HCT116 (cell line): Measurements from ENCODE around the gene SLC2A13. TPM values are rescaled to one million over a fixed set of nuclear protein-coding genes. Genes with fewer than 3 reads are reported as not detected.

ENCODE experiments used
- ATAC-seq: fragments of 200-7000 bp; cut with Tn5 transposase; 2 replicates; pipeline ENCODE4 v1.9.1; 2020; ENCODE audit warnings: mild to moderate bottlenecking, moderate library complexity
- BruUV-seq: library from RNA; stranded (reverse); fragments of 400-500 nt; replicated peaks from 2 replicates; lab custom pipeline; 2021; lab: Mats Ljungman, UMichigan
- CTCF ChIA-PET: fragments of 300-600 bp; sonication (Branson Sonifier 250); formaldehyde crosslinking; loops from one replicate; lab custom pipeline; 2021; ENCODE audit warnings: antibody characterized with exemption; lab: Charles Lee
- POLR2A ChIA-PET: fragments of 300-600, 350-600 bp; sonication (Branson Sonifier 250); formaldehyde crosslinking; loops from one replicate; lab custom pipeline; 2021; ENCODE audit warnings: antibody characterized with exemption; lab: Charles Lee
- RAD21 ChIA-PET, 2 experiments: fragments of 300-600 bp; sonication (Branson Sonifier 250); formaldehyde crosslinking; loops; one replicate each; lab custom pipeline; 2023; ENCODE audit warnings: low total read pairs in 2 of 2; ENCODE audit not compliant: uncharacterized antibody in 2 of 2, unreplicated experiment in 2 of 2, low non-redundant PET in 1 of 2; lab: Charles Lee
- DNase-seq: peaks from one replicate; pipeline ENCODE4 v3.0.0-alpha.2; 2010; ENCODE audit warnings: low read depth, low spot score
- H2AFZ ChIP-seq: fragments of 200-600 bp; shearing (Covaris generic), sonication (generic); 2 replicates; pipeline ENCODE4 v1.6.1; 2017; ENCODE audit warnings: low read depth, mixed run types, mixed read lengths, antibody characterized with exemption, low read length; ENCODE audit not compliant: poor library complexity, severe bottlenecking
- H3K27ac ChIP-seq: 2 replicates; pipeline ENCODE4 v1.5.1; 2012; ENCODE audit warnings: low read depth, low read length
- H3K27me3 ChIP-seq: fragments of 200-600 bp; sonication (generic); 2 replicates; pipeline ENCODE4 v1.6.1; 2016; ENCODE audit warnings: mixed run types, low read length, mixed read lengths; ENCODE audit not compliant: insufficient read depth
- H3K36me3 ChIP-seq, 2 experiments: fragments of 200-500 bp in 1 of 2; fragments of 200-600 bp in 1 of 2; sonication (Bioruptor generic) in 1 of 2; sonication (generic) in 1 of 2; 2 replicates each; pipeline versions ENCODE4 v1.5.1 to v1.6.1; 2014 to 2016; ENCODE audit warnings: low read length in 2 of 2, inconsistent platforms in 1 of 2, mixed read lengths in 1 of 2, mixed run types in 1 of 2; ENCODE audit not compliant: insufficient read depth in 2 of 2, control insufficient read depth in 1 of 2
- H3K4me1 ChIP-seq, 2 experiments: fragments of 200-600 bp in 1 of 2; sonication (generic) in 1 of 2; 2 replicates each; pipeline versions ENCODE4 v1.5.1 to v1.6.1; 2012 to 2017; ENCODE audit warnings: low read length in 2 of 2, inconsistent platforms in 1 of 2, mild to moderate bottlenecking in 1 of 2, mixed read lengths in 1 of 2, mixed run types in 1 of 2, moderate library complexity in 1 of 2; ENCODE audit not compliant: insufficient read depth in 2 of 2, control insufficient read depth in 1 of 2
- H3K4me2 ChIP-seq: fragments of 200-600 bp; sonication (generic); 2 replicates; pipeline ENCODE4 v1.6.1; 2017; ENCODE audit warnings: mixed run types, low read length, mixed read lengths
- H3K4me3 ChIP-seq, 2 experiments: fragments of 200-600 bp in 1 of 2; sonication (generic) in 1 of 2; replicated peaks in 1 of 2; 2 replicates each; pipeline ENCODE4 v1.5.1; 2011 to 2016; ENCODE audit warnings: low read length in 2 of 2, control low read depth in 1 of 2, low read depth in 1 of 2, mild to moderate bottlenecking in 1 of 2, mixed read lengths in 1 of 2, mixed run types in 1 of 2
- H3K79me2 ChIP-seq: fragments of 200-600 bp; sonication (generic); 2 replicates; pipeline ENCODE4 v1.6.1; 2017; ENCODE audit warnings: mild to moderate bottlenecking, mixed run types, low read length, moderate library complexity, mixed read lengths; ENCODE audit not compliant: insufficient read depth
- H3K9ac ChIP-seq: fragments of 200-600 bp; sonication (generic); 2 replicates; pipeline ENCODE4 v1.6.1; 2016; ENCODE audit warnings: low read length, mixed read lengths
- H3K9me2 ChIP-seq: fragments of 200-600 bp; sonication (generic), shearing (Covaris generic); 2 replicates; pipeline ENCODE4 v1.6.1; 2017; ENCODE audit warnings: mixed run types, mild to moderate bottlenecking, moderate library complexity; ENCODE audit not compliant: insufficient read depth
- H3K9me3 ChIP-seq, 2 experiments: fragments of 200-500 bp in 1 of 2; fragments of 200-600 bp in 1 of 2; sonication (Bioruptor generic) in 1 of 2; sonication (generic) in 1 of 2; 2 replicates each; pipeline ENCODE4 v1.6.1; 2014 to 2017; ENCODE audit warnings: low read length in 2 of 2, mixed read lengths in 2 of 2, inconsistent platforms in 1 of 2, low read depth in 1 of 2, mild to moderate bottlenecking in 1 of 2, mixed run types in 1 of 2, moderate library complexity in 1 of 2; ENCODE audit not compliant: control insufficient read depth in 1 of 2, insufficient read depth in 1 of 2
- H4K20me1 ChIP-seq: fragments of 200-600 bp; sonication (generic), shearing (Covaris generic); 2 replicates; pipeline ENCODE4 v1.6.1; 2017; ENCODE audit warnings: mixed run types, mild to moderate bottlenecking, moderate library complexity; ENCODE audit not compliant: insufficient read depth
- CEBPB ChIP-seq: IDR thresholded peaks from 2 replicates; pipeline ENCODE4 v1.6.1; 2012; ENCODE audit warnings: low read depth
- EZH2phosphoT487 ChIP-seq: fragments of 200-600 bp; IDR thresholded peaks from 2 replicates; pipeline ENCODE4 v1.6.1; 2018; ENCODE audit warnings: antibody characterized with exemption, borderline replicate concordance
- RAD21 ChIP-seq: IDR thresholded peaks from 2 replicates; pipeline ENCODE4 v1.6.1; 2012; ENCODE audit warnings: low read depth, mild to moderate bottlenecking
- SP1 ChIP-seq: IDR thresholded peaks from 2 replicates; pipeline ENCODE4 v1.6.1; 2012; ENCODE audit warnings: low read depth
- TCF7L2 ChIP-seq: IDR thresholded peaks from 2 replicates; pipeline ENCODE4 v1.7.0; 2011; ENCODE audit warnings: borderline replicate concordance, inconsistent platforms; ENCODE audit not compliant: insufficient read depth, insufficient read length; ENCODE audit errors: extremely low read depth
- ZFX ChIP-seq: fragments of 450-650 bp; IDR thresholded peaks from 2 replicates; pipeline ENCODE4 v1.6.1; 2017
- intact Hi-C: fragments of 100-400 bp; cut with micrococcal nuclease; formaldehyde crosslinking; loops from 2 replicates; pipeline ENCODE4 v1.10.0; 2022
- total RNA-seq: library from RNA; stranded (reverse); gene quantifications from one replicate; pipeline ENCODE4 v1.2.1, GENCODE V29; 2021; ENCODE audit not compliant: unreplicated experiment
- TF ChIP-seq, protein P1 (sequence below): IDR thresholded peaks from 2 replicates; pipeline ENCODE4 v1.6.1; 2012; ENCODE audit warnings: low read depth
- TF ChIP-seq, protein P2 (sequence below): IDR thresholded peaks from 2 replicates; pipeline ENCODE4 v1.6.1; 2012

SLC2A13 gene
- total RNA-seq, 1 experiment from 2014 or later: 6.8 TPM

- TF ChIP-seq SP1 (no peak), ZFX (no peak), CEBPB (no peak), TCF7L2 (no peak), RAD21 (no peak), EZH2phosphoT487 (no peak)
- TF ChIP-seq, protein P1, sequence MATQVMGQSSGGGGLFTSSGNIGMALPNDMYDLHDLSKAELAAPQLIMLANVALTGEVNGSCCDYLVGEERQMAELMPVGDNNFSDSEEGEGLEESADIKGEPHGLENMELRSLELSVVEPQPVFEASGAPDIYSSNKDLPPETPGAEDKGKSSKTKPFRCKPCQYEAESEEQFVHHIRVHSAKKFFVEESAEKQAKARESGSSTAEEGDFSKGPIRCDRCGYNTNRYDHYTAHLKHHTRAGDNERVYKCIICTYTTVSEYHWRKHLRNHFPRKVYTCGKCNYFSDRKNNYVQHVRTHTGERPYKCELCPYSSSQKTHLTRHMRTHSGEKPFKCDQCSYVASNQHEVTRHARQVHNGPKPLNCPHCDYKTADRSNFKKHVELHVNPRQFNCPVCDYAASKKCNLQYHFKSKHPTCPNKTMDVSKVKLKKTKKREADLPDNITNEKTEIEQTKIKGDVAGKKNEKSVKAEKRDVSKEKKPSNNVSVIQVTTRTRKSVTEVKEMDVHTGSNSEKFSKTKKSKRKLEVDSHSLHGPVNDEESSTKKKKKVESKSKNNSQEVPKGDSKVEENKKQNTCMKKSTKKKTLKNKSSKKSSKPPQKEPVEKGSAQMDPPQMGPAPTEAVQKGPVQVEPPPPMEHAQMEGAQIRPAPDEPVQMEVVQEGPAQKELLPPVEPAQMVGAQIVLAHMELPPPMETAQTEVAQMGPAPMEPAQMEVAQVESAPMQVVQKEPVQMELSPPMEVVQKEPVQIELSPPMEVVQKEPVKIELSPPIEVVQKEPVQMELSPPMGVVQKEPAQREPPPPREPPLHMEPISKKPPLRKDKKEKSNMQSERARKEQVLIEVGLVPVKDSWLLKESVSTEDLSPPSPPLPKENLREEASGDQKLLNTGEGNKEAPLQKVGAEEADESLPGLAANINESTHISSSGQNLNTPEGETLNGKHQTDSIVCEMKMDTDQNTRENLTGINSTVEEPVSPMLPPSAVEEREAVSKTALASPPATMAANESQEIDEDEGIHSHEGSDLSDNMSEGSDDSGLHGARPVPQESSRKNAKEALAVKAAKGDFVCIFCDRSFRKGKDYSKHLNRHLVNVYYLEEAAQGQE: no peak
- TF ChIP-seq, protein P2, sequence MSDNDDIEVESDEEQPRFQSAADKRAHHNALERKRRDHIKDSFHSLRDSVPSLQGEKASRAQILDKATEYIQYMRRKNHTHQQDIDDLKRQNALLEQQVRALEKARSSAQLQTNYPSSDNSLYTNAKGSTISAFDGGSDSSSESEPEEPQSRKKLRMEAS: no peak
- Histone ChIP-seq H3K9me2 (no peaks in the 10 kb centered on the region), H3K9me3 (peaks cover 5% of the 10 kb centered on the region in 2 experiments; a peak in 2 of 4 replicates), H3K4me3 (no peak overlapping the region), H2AFZ (no peak overlapping the region), H4K20me1 (no peaks in the 10 kb centered on the region), H3K27me3 (no peaks in the 10 kb centered on the region), H3K9ac (no peak overlapping the region), H3K27ac (no peak overlapping the region), H3K4me1 (no peaks in the 10 kb centered on the region), H3K4me2 (no peak overlapping the region), H3K36me3 (no peaks in the 10 kb centered on the region), H3K79me2 (no peaks in the 10 kb centered on the region)
- DNase-seq (no peak), ATAC-seq (no peak)
- BruUV-seq: no TSS peak
- ChIA-PET CTCF (no interaction called here), RAD21 (no interaction called here), POLR2A (no interaction called here)
- intact Hi-C loops: no loop called here
Measured at GRCh38 chr12:39878753-39879152, 227.1 kb downstream of the SLC2A13 start.
